Fibroblast of lung (primary cell): ENCODE data around the gene LRP10.

Source experiments
- CTCF ChIP-seq, 2 donors: IDR thresholded peaks in 1 of 2; conservative IDR thresholded peaks in 1 of 2; 1 replicate in 1 of 2; 2 replicates in 1 of 2; pipeline ENCODE4 v1.5.1; 2011 to 2012; ENCODE audit warnings: low read length in 2 of 2, control low read depth in 1 of 2, inconsistent platforms in 1 of 2, low read depth in 1 of 2, mild to moderate bottlenecking in 1 of 2
- EZH2 ChIP-seq: IDR thresholded peaks from 2 replicates; pipeline ENCODE4 v1.5.1; 2012; ENCODE audit warnings: low read length, control low read depth, mild to moderate bottlenecking; ENCODE audit errors: missing control alignments

- TF ChIP-seq CTCF (conservative IDR thresholded peaks at IDR 0.05 in 1 of 2, IDR thresholded peaks at IDR 0.05 in 1 of 2; ENCODE audit: low read depth in 1 of 2, low read length in 2 of 2) = no peak
- TF ChIP-seq EZH2 = no peak
Measured at GRCh38 chr14:22846811-22847307, 24.7 kb upstream of the LRP10 start.
